K562 (cell line): Measurements from ENCODE around the gene ATP6V1G1. TPM values are rescaled to one million over a fixed set of nuclear protein-coding genes. Genes with fewer than 3 reads are reported as not detected.

Experiments used
- ATAC-seq: fragments of 200-7000 bp; cut with Tn5 transposase; 3 replicates; pipeline ENCODE4 v1.9.1; 2020; ENCODE audit warnings: moderate library complexity
- BruUV-seq: library from RNA; stranded (reverse); fragments of 400-500 nt; replicated peaks from 2 replicates; lab custom pipeline; 2021; lab: Mats Ljungman, UMichigan
- CTCF ChIA-PET: fragments of 300-600 bp; formaldehyde crosslinking; extraction: SDS; loops from one replicate; lab custom pipeline; 2021; ENCODE audit warnings: low intra/inter-chr PET ratio; lab: Yijun Ruan, JAX
- POLR2A ChIA-PET: fragments of 300-600, 350-650 bp; sonication (Branson Sonifier 250); formaldehyde crosslinking; extraction: SDS; loops from one replicate; lab custom pipeline; 2021; ENCODE audit warnings: antibody characterized with exemption, inconsistent platforms; lab: Yijun Ruan, JAX
- DNase-seq, 4 experiments: peaks; one replicate each; pipeline versions ENCODE4 v3.0.0 to v3.0.0-alpha.2; 2011 to 2018; ENCODE audit warnings: low spot score in 3 of 4, mixed read lengths in 3 of 4; ENCODE audit errors: extremely low read depth in 1 of 4
- FAIRE-seq: peaks from 2 replicates; lab custom pipeline; 2011; peaks lifted over from hg19 to GRCh38; lab: Jason Lieb, UNC
- H2AFZ ChIP-seq: 2 replicates; pipeline ENCODE4 v1.6.0; 2011; ENCODE audit warnings: low read depth, low read length, control low read depth, inconsistent platforms
- H3K27ac ChIP-seq: fragments of 200-600 bp; 3 replicates; pipeline ENCODE4 v1.8.0; 2011; ENCODE audit warnings: low read depth, mild to moderate bottlenecking, control low read depth, inconsistent platforms, low read length, moderate library complexity, mixed read lengths; ENCODE audit errors: extremely low read depth
- H3K27me3 ChIP-seq, 2 experiments: fragments of 300-600 bp in 1 of 2; 2 replicates in 1 of 2; 3 replicates in 1 of 2; pipeline versions ENCODE4 v1.6.0 to v1.8.0; 2011; ENCODE audit warnings: inconsistent platforms in 2 of 2, low read length in 2 of 2, mild to moderate bottlenecking in 1 of 2, mixed read lengths in 1 of 2, moderate library complexity in 1 of 2; ENCODE audit not compliant: control insufficient read depth in 2 of 2, insufficient read depth in 2 of 2
- H3K36me3 ChIP-seq: fragments of 300-600 bp; 3 replicates; pipeline ENCODE4 v1.8.0; 2011; ENCODE audit warnings: mild to moderate bottlenecking, low read length, inconsistent platforms; ENCODE audit not compliant: control insufficient read depth, insufficient read depth
- H3K4me1 ChIP-seq, 2 experiments: fragments of 200-600 bp in 1 of 2; replicated peaks in 1 of 2; 2 replicates in 1 of 2; 3 replicates in 1 of 2; pipeline versions ENCODE4 v1.5.1 to v1.8.0; 2011; ENCODE audit warnings: inconsistent platforms in 2 of 2, low read length in 2 of 2, mild to moderate bottlenecking in 1 of 2, mixed read lengths in 1 of 2, moderate library complexity in 1 of 2; ENCODE audit not compliant: control insufficient read depth in 2 of 2, insufficient read depth in 2 of 2
- H3K4me2 ChIP-seq: 2 replicates; pipeline ENCODE4 v1.6.1; 2011; ENCODE audit warnings: low read length, control low read depth, inconsistent platforms, mixed read lengths; ENCODE audit not compliant: insufficient read depth
- H3K4me3 ChIP-seq: fragments of 200-600 bp; sonication (generic), shearing (Covaris generic); 2 replicates; pipeline ENCODE4 v1.5.1; 2016; ENCODE audit warnings: control low read depth, inconsistent platforms
- H3K79me2 ChIP-seq: fragments of 200-600 bp; 3 replicates; pipeline ENCODE4 v1.8.0; 2011; ENCODE audit warnings: low read length, inconsistent platforms; ENCODE audit not compliant: control insufficient read depth, insufficient read depth
- H3K9ac ChIP-seq, 2 experiments: 2 replicates each; pipeline versions ENCODE4 v1.6.0 to v1.6.1; 2011; ENCODE audit warnings: low read depth in 2 of 2, low read length in 2 of 2, control low read depth in 1 of 2, inconsistent platforms in 1 of 2, mild to moderate bottlenecking in 1 of 2, mixed read lengths in 1 of 2; ENCODE audit not compliant: insufficient read depth in 1 of 2
- H3K9me1 ChIP-seq: one replicate; pipeline ENCODE4 v1.6.0; 2011; ENCODE audit warnings: inconsistent platforms, mild to moderate bottlenecking, low read length, moderate library complexity; ENCODE audit not compliant: control insufficient read depth, insufficient read depth
- H3K9me3 ChIP-seq: replicated peaks from 2 replicates; pipeline ENCODE4 v1.5.1; 2011; ENCODE audit warnings: low read depth, low read length, inconsistent platforms; ENCODE audit not compliant: control insufficient read depth, insufficient read depth
- H4K20me1 ChIP-seq: replicated peaks from 2 replicates; pipeline ENCODE4 v1.6.1; 2011; ENCODE audit warnings: low read length, inconsistent platforms, mixed read lengths; ENCODE audit not compliant: control insufficient read depth, insufficient read depth
- ARHGAP35 ChIP-seq: fragments of 450-650 bp; IDR thresholded peaks from 2 replicates; pipeline ENCODE4 v1.6.1; 2018; ENCODE audit not compliant: partially characterized antibody
- ELF1 ChIP-seq: fragments of 200-800 bp; sonication (Bioruptor generic); IDR thresholded peaks from 2 replicates; pipeline ENCODE4 v1.6.1; 2016; ENCODE audit warnings: missing genetic modification characterization, missing compliant biosample characterization
- HDAC1 ChIP-seq, 2 experiments: fragments of 450-650 bp; IDR thresholded peaks; 2 replicates each; pipeline ENCODE4 v1.6.1; 2016 to 2017; ENCODE audit warnings: inconsistent platforms in 1 of 2, mild to moderate bottlenecking in 1 of 2, moderate library complexity in 1 of 2
- HDGF ChIP-seq: fragments of 450-650 bp; IDR thresholded peaks from 2 replicates; pipeline ENCODE4 v1.6.1; 2016
- HLTF ChIP-seq: fragments of 450-650 bp; IDR thresholded peaks from 2 replicates; pipeline ENCODE4 v1.6.1; 2016
- HNRNPH1 ChIP-seq: fragments of 200-400 bp; formaldehyde crosslinking; optimal IDR thresholded peaks from 2 replicates; pipeline ENCODE3; 2017; ENCODE audit warnings: low read depth, mild to moderate bottlenecking, low read length, moderate library complexity
- POLR2AphosphoS2 ChIP-seq: IDR thresholded peaks from 2 replicates; pipeline ENCODE4 v1.6.1; 2012; ENCODE audit warnings: low read length, improper control_type of control experiment
- POLR2B ChIP-seq: fragments of 450-650 bp; IDR thresholded peaks from 2 replicates; pipeline ENCODE4 v1.6.1; 2018; ENCODE audit warnings: low read depth; ENCODE audit not compliant: partially characterized antibody
- SMARCA5 ChIP-seq: fragments of 450-650 bp; IDR thresholded peaks from 2 replicates; pipeline ENCODE4 v1.6.1; 2016
- THRB ChIP-seq: fragments of 450-650 bp; formaldehyde crosslinking; conservative IDR thresholded peaks from 2 replicates; pipeline ENCODE4 v1.4.0; 2022; ENCODE audit warnings: mild to moderate bottlenecking, missing genetic modification characterization
- TSHZ1 ChIP-seq: fragments of 250-450 bp; sonication (Bioruptor Pico); IDR thresholded peaks from 2 replicates; pipeline ENCODE4 v1.4.0; 2020; ENCODE audit warnings: mild to moderate bottlenecking, moderate library complexity
- YBX1 ChIP-seq: fragments of 450-650 bp; IDR thresholded peaks from 2 replicates; pipeline ENCODE4 v1.7.1; 2016; ENCODE audit warnings: mild to moderate bottlenecking
- ZNF239 ChIP-seq: fragments of 250-450 bp; sonication (Bioruptor Pico); IDR thresholded peaks from 2 replicates; pipeline ENCODE4 v1.4.0; 2020; ENCODE audit warnings: mild to moderate bottlenecking
- ZNF282 ChIP-seq: sonication (generic); formaldehyde crosslinking; IDR thresholded peaks from 2 replicates; pipeline ENCODE4 v1.8.1; 2023; ENCODE audit warnings: missing genetic modification reagents
- ZNF395 ChIP-seq: fragments of 200-800 bp; sonication (Bioruptor generic); IDR thresholded peaks from 2 replicates; pipeline ENCODE4 v1.6.1; 2017; ENCODE audit warnings: missing genetic modification characterization, missing compliant biosample characterization
- WGBS: fragments of 100-300 bp; shearing (Covaris generic); methylation state at CpG from one replicate; pipeline ENCODE4 v1.1.6; 2016; ENCODE audit warnings: low coverage, mixed read lengths; ENCODE audit not compliant: insufficient coverage; ENCODE audit errors: missing lambda C conversion rate; 5-methylcytosine and 5-hydroxymethylcytosine counted together
- in situ Hi-C: fragments of 300-500 bp; cut with MboI; formaldehyde crosslinking; loops from 4 replicates; pipeline ENCODE4 v1.15.0; 2018; ENCODE audit warnings: inconsistent platforms, mixed read lengths
- intact Hi-C: fragments of 100-400 bp; cut with micrococcal nuclease; formaldehyde crosslinking; loops from 2 replicates; pipeline ENCODE4 v1.14.2; 2022
- polyA plus RNA-seq, 8 experiments: library from polyadenylated mRNA; depleted of rRNA in 4 of 8; stranded (reverse) in 5 of 8; unstranded in 3 of 8; fragments of >200 nt; fragmentation: Nextera tagmentation in 2 of 8; fragmentation: Illumina TruSeq in 1 of 8; extraction: Ambion mirVana in 2 of 8; extraction: Trizol in 1 of 8; gene quantifications; 2 replicates each; pipeline versions ENCODE4 v1.2.1 to v1.2.3, GENCODE V29; 2011 to 2014; ENCODE audit warnings: inconsistent platforms in 1 of 8, missing spikeins in 1 of 8
- total RNA-seq, 7 experiments: library from RNA; depleted of rRNA in 6 of 7; stranded (reverse); fragments of >200 nt in 6 of 7; fragmentation: Illumina TruSeq in 2 of 7; extraction: Trizol in 2 of 7; gene quantifications; 2 replicates each; pipeline versions ENCODE4 v1.2.1 to v1.2.3, GENCODE V29; 2011 to 2021; ENCODE audit warnings: low replicate concordance in 1 of 7
- TF ChIP-seq, protein P1 (sequence below), 2 experiments: fragments of 450-650 bp; IDR thresholded peaks; 2 replicates each; pipeline ENCODE4 v1.6.1; 2016

ATP6V1G1 gene
- total and polyA plus RNA-seq, 9 of the 15 experiments (the other 6 are each of a cell fraction or from before 2014, with no cell fraction given): 88.4 to 492 (median 193) TPM

GRCh38 chr9:114588210-114588609, 641 bp downstream of the ATP6V1G1 start:
- ChIA-PET CTCF (no interaction called here), POLR2A (interaction anchor here (0.7 to 1.4 kb wide), 9 partner anchors 12 to 86 kb away, joined by 3 to 6 read pairs (median 4); no protein-coding TSS in a partner anchor)
- Histone ChIP-seq H3K4me2 (peak overlapping the region; percentile 98), H3K4me1 (peaks cover 3 to 11% of the 10 kb centered on the region in 2 experiments; a peak in 4 of 5 replicates), H3K27me3 (no peaks in the 10 kb centered on the region), H3K27ac (peak overlapping the region; percentile 83), H3K79me2 (peaks cover 57% of the 10 kb centered on the region), H3K9ac (peak overlapping the region; percentile 97), H3K4me3 (peak overlapping the region; percentile 71), H3K36me3 (peaks cover 33% of the 10 kb centered on the region), H2AFZ (peak overlapping the region; percentile 87), H3K9me1 (peaks cover 4% of the 10 kb centered on the region), H3K9me3 (no peaks in the 10 kb centered on the region), H4K20me1 (peaks cover 7% of the 10 kb centered on the region)
- in situ Hi-C loops (no loop called here), intact Hi-C loops (no loop called here)
- DNase-seq: no peak
- WGBS: 3% methylated on average over 12 of the region's 12 CpGs
- ATAC-seq: no peak
- no TSS peak for BruUV-seq
- no peak for FAIRE-seq
- TF ChIP-seq TSHZ1 (no peak), POLR2AphosphoS2 (no peak), ELF1 (no peak), ARHGAP35 (no peak), THRB (CRISPR knock-in tag) (0 out of 2 replicates have a peak, but pooled peaks have one; percentile 40), ZNF282 (CRISPR knock-in tag) (no peak), HDGF (0 out of 2 replicates have a peak, but pooled peaks have one; percentile 60), ZNF395 (CRISPR knock-in tag) (no peak), HNRNPH1 (no peak), ZNF239 (CRISPR knock-in tag) (no peak), HDAC1 (IDR thresholded peaks at IDR 0.05) (0 out of 4 replicates have a peak, but pooled peaks of 1 of the 2 experiments have one; percentile 24), YBX1 (no peak), SMARCA5 (peak; percentile 30; the same call in 1 of the 2 replicates), HLTF (no peak; the same call in 1 of the 2 replicates), POLR2B (no peak)
- TF ChIP-seq, protein P1, sequence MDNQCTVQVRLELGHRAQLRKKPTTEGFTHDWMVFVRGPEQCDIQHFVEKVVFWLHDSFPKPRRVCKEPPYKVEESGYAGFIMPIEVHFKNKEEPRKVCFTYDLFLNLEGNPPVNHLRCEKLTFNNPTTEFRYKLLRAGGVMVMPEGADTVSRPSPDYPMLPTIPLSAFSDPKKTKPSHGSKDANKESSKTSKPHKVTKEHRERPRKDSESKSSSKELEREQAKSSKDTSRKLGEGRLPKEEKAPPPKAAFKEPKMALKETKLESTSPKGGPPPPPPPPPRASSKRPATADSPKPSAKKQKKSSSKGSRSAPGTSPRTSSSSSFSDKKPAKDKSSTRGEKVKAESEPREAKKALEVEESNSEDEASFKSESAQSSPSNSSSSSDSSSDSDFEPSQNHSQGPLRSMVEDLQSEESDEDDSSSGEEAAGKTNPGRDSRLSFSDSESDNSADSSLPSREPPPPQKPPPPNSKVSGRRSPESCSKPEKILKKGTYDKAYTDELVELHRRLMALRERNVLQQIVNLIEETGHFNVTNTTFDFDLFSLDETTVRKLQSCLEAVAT (IDR thresholded peaks at IDR 0.05): 0 out of 4 replicates have a peak, but pooled peaks of 1 of the 2 experiments have one; percentile 46
